Effector CD8-positive, alpha-beta T cell (primary cell): ENCODE data around the gene ADARB2.

Experiments
- DNase-seq: peaks from one replicate; lab custom pipeline; 2025; lab: John Stamatoyannopoulos, UW

The ADARB2 gene

GRCh38 chr10:1663226-1663625 lies 74.1 kb downstream of the ADARB2 start:
- no peak for DNase-seq

GRCh38 chr10:1662438-1663025 lies 74.8 kb downstream of the ADARB2 start:
- DNase-seq, result no peak

GRCh38 chr10:1661859-1662437 lies 75.4 kb downstream of the ADARB2 start:
- DNase-seq, result no peak

GRCh38 chr10:1661416-1661815 lies 75.9 kb downstream of the ADARB2 start:
- no peak for DNase-seq

GRCh38 chr10:1660815-1661214 lies 76.5 kb downstream of the ADARB2 start:
- DNase-seq, result no peak

GRCh38 chr10:1660386-1660785 lies 76.9 kb downstream of the ADARB2 start:
- no peak for DNase-seq

GRCh38 chr10:1659221-1659791 lies 78.0 kb downstream of the ADARB2 start:
- no peak for DNase-seq

GRCh38 chr10:1658658-1659057 lies 78.7 kb downstream of the ADARB2 start:
- DNase-seq, result no peak

- no peak for DNase-seq
Measured at GRCh38 chr10:1657479-1657878, 79.8 kb downstream of the ADARB2 start.

- no peak for DNase-seq
Measured at GRCh38 chr10:1655367-1655766, 82.0 kb downstream of the ADARB2 start.

- no peak for DNase-seq
Measured at GRCh38 chr10:1654811-1655356, 82.4 kb downstream of the ADARB2 start.

GRCh38 chr10:1654247-1654646 lies 83.1 kb downstream of the ADARB2 start:
- no peak for DNase-seq

GRCh38 chr10:1653321-1653720 lies 84.0 kb downstream of the ADARB2 start:
- DNase-seq, result no peak

GRCh38 chr10:1652151-1652550 lies 85.2 kb downstream of the ADARB2 start:
- DNase-seq, result no peak

- no peak for DNase-seq
Measured at GRCh38 chr10:1651270-1651966, 85.9 kb downstream of the ADARB2 start.

- no peak for DNase-seq
Measured at GRCh38 chr10:1650542-1651269, 86.6 kb downstream of the ADARB2 start.

GRCh38 chr10:1648648-1649047 lies 88.7 kb downstream of the ADARB2 start:
- DNase-seq, result no peak

GRCh38 chr10:1646332-1646731 lies 91.0 kb downstream of the ADARB2 start:
- DNase-seq, result no peak

GRCh38 chr10:1645896-1646295 lies 91.4 kb downstream of the ADARB2 start:
- no peak for DNase-seq

GRCh38 chr10:1644191-1644711 lies 93.1 kb downstream of the ADARB2 start:
- no peak for DNase-seq

- no peak for DNase-seq
Measured at GRCh38 chr10:1643908-1644179, 93.5 kb downstream of the ADARB2 start.
